A549 (cell line): ENCODE data around the gene PIK3CD. TPM values are rescaled to one million over a fixed set of nuclear protein-coding genes. Genes with fewer than 3 reads are reported as not detected.

Experiments
- ATAC-seq, 2 experiments: fragments of 200-7000 bp in 1 of 2; fragments of >200 bp in 1 of 2; cut with Nextera tagmentation in 1 of 2; cut with Tn5 transposase in 1 of 2; 3 replicates each; pipeline versions ENCODE4 v1.8.0 to v1.9.1; 2018 to 2020; ENCODE audit warnings: mild to moderate bottlenecking in 1 of 2, moderate library complexity in 1 of 2
- CTCF ChIA-PET: fragments of 300-600 bp; sonication (Branson Sonifier 250); formaldehyde crosslinking; extraction: SDS; loops from one replicate; lab custom pipeline; 2021; ENCODE audit warnings: antibody characterized with exemption, inconsistent platforms; lab: Yijun Ruan, JAX
- POLR2A ChIA-PET: fragments of 350-600 bp; formaldehyde crosslinking; extraction: SDS; loops from one replicate; lab custom pipeline; 2021; ENCODE audit warnings: antibody characterized with exemption, inconsistent platforms; lab: Yijun Ruan, JAX
- DNase-seq, 2 experiments: peaks; one replicate each; pipeline versions ENCODE4 v3.0.0 to v3.0.0-alpha.2; 2011 to 2016; ENCODE audit warnings: low read depth in 1 of 2, low spot score in 1 of 2
- FAIRE-seq: peaks from 2 replicates; lab custom pipeline; 2011; peaks lifted over from hg19 to GRCh38; lab: Jason Lieb, UNC
- H3K27ac ChIP-seq, 2 experiments: fragments of >200 bp; sonication (Bioruptor Twin); formaldehyde crosslinking; 3 replicates each; pipeline ENCODE4 v1.5.1; 2016 to 2017
- H3K4me1 ChIP-seq: fragments of >200 bp; sonication (Bioruptor Twin); formaldehyde crosslinking; 3 replicates; pipeline ENCODE4 v1.6.1; 2016
- H3K4me2 ChIP-seq: fragments of >200 bp; sonication (Bioruptor Twin); formaldehyde crosslinking; 3 replicates; pipeline ENCODE4 v1.6.1; 2016
- H3K4me3 ChIP-seq: fragments of >200 bp; sonication (Bioruptor Twin); formaldehyde crosslinking; 3 replicates; pipeline ENCODE4 v1.5.1; 2016
- H3K9me3 ChIP-seq: fragments of >200 bp; sonication (Bioruptor Twin); formaldehyde crosslinking; 3 replicates; pipeline ENCODE4 v1.6.1; 2016
- BHLHE40 ChIP-seq: IDR thresholded peaks from 2 replicates; pipeline ENCODE4 v1.6.1; 2012; ENCODE audit warnings: low read depth, low read length, inconsistent platforms
- CHD2 ChIP-seq: fragments of 150-350 bp; IDR thresholded peaks from 2 replicates; pipeline ENCODE4 v1.6.1; 2014; ENCODE audit warnings: low read length; ENCODE audit not compliant: partially characterized antibody
- ESRRA ChIP-seq: fragments of 150-350 bp; IDR thresholded peaks from 2 replicates; pipeline ENCODE4 v1.6.1; 2014; ENCODE audit warnings: mild to moderate bottlenecking, low read length, borderline replicate concordance
- GATA3 ChIP-seq: IDR thresholded peaks from 2 replicates; pipeline ENCODE4 v1.6.1; 2012; ENCODE audit warnings: borderline replicate concordance
- HOXB13 ChIP-seq: fragments of 250-450 bp; sonication (Bioruptor Pico); IDR thresholded peaks from 2 replicates; pipeline ENCODE4 v1.5.0; 2020; ENCODE audit warnings: low read depth, mild to moderate bottlenecking, moderate library complexity
- JUN ChIP-seq, 2 experiments: fragments of >200 bp; sonication (Bioruptor Twin); formaldehyde crosslinking; IDR thresholded peaks; 2 replicates in 1 of 2; 3 replicates in 1 of 2; pipeline ENCODE4 v1.6.1; 2016 to 2017
- MAFK ChIP-seq: fragments of 450-650 bp; IDR thresholded peaks from 2 replicates; pipeline ENCODE4 v1.6.1; 2014; ENCODE audit not compliant: partially characterized antibody
- MAZ ChIP-seq: fragments of 150-350 bp; IDR thresholded peaks from 2 replicates; pipeline ENCODE4 v1.6.1; 2014; ENCODE audit warnings: antibody characterized with exemption, low read depth, low read length, borderline replicate concordance
- MYC ChIP-seq: IDR thresholded peaks from 2 replicates; pipeline ENCODE4 v1.6.1; 2012; ENCODE audit warnings: mild to moderate bottlenecking, inconsistent platforms, low read length, improper control_type of control experiment, borderline replicate concordance
- NPAS2 ChIP-seq: fragments of 250-450 bp; sonication (Bioruptor Pico); IDR thresholded peaks from 2 replicates; pipeline ENCODE4 v1.8.0; 2022; ENCODE audit warnings: mild to moderate bottlenecking, moderate library complexity, borderline replicate concordance
- RFX5 ChIP-seq: fragments of 450-650 bp; IDR thresholded peaks from 2 replicates; pipeline ENCODE4 v1.7.1; 2014; ENCODE audit warnings: antibody characterized with exemption, mild to moderate bottlenecking, moderate library complexity
- RNF2 ChIP-seq: fragments of 200-600 bp; sonication (generic); IDR thresholded peaks from 2 replicates; pipeline ENCODE4 v1.6.1; 2016; ENCODE audit warnings: low read depth, mild to moderate bottlenecking, antibody characterized with exemption, moderate library complexity, borderline replicate concordance
- SMC3 ChIP-seq: fragments of >200 bp; sonication (Bioruptor Twin); formaldehyde crosslinking; IDR thresholded peaks from 3 replicates; pipeline ENCODE4 v1.6.1; 2018; ENCODE audit warnings: inconsistent platforms
- USF2 ChIP-seq: fragments of 450-650 bp; IDR thresholded peaks from 2 replicates; pipeline ENCODE4 v1.6.1; 2014; ENCODE audit warnings: antibody characterized with exemption
- ZNF302 ChIP-seq: fragments of 250-450 bp; sonication (Bioruptor Pico); IDR thresholded peaks from 2 replicates; pipeline ENCODE4 v1.9.0; 2021; ENCODE audit warnings: inconsistent platforms, mild to moderate bottlenecking, moderate library complexity
- WGBS: methylation state at CpG from one replicate; pipeline ENCODE4 v1.1.6; 2017; ENCODE audit errors: missing lambda C conversion rate; 5-methylcytosine and 5-hydroxymethylcytosine counted together
- polyA plus RNA-seq, 4 experiments: library from polyadenylated mRNA; depleted of rRNA in 3 of 4; stranded (reverse); fragments of >200 nt; fragmentation: RNase III in 1 of 4; extraction: RNeasy Plus Mini Kit Qiagen cat#74134 plus additional on column Dnase treatment in 1 of 4; gene quantifications; 2 replicates in 3 of 4; 3 replicates in 1 of 4; pipeline ENCODE4 v1.2.3, GENCODE V29; 2011 to 2017
- TF ChIP-seq, protein P1 (sequence below): fragments of 250-450 bp; sonication (Bioruptor Pico); IDR thresholded peaks from 2 replicates; pipeline ENCODE4 v1.5.0; 2020; ENCODE audit warnings: low read depth, mild to moderate bottlenecking, moderate library complexity
- TF ChIP-seq, protein P2 (sequence below): fragments of 200-600 bp; sonication (generic); IDR thresholded peaks from 2 replicates; pipeline ENCODE4 v1.6.1; 2016; ENCODE audit warnings: antibody characterized with exemption, mild to moderate bottlenecking, moderate library complexity
- TF ChIP-seq, protein P3 (sequence below): fragments of >200 bp; sonication (Bioruptor Twin); formaldehyde crosslinking; IDR thresholded peaks from 2 replicates; pipeline ENCODE4 v1.6.1; 2016
- TF ChIP-seq, protein P4 (sequence below): fragments of >200 bp; sonication (Bioruptor Twin); formaldehyde crosslinking; IDR thresholded peaks from 3 replicates; pipeline ENCODE4 v1.6.1; 2016
- TF ChIP-seq, protein P5 (sequence below): fragments of 150-350 bp; IDR thresholded peaks from 2 replicates; pipeline ENCODE4 v1.6.1; 2014; ENCODE audit warnings: low read depth, mild to moderate bottlenecking, low read length

The PIK3CD gene
- polyA plus RNA-seq, 2 of the 4 experiments (the other 2 are of a cell fraction) = 2.4 to 3.5 TPM

- TF ChIP-seq, protein P1, sequence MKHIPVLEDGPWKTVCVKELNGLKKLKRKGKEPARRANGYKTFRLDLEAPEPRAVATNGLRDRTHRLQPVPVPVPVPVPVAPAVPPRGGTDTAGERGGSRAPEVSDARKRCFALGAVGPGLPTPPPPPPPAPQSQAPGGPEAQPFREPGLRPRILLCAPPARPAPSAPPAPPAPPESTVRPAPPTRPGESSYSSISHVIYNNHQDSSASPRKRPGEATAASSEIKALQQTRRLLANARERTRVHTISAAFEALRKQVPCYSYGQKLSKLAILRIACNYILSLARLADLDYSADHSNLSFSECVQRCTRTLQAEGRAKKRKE (CRISPR knock-in tag) = no peak
- TF ChIP-seq RNF2 = no peak
- TF ChIP-seq CHD2 = no peak
These were observed 45.3 kb downstream of the PIK3CD start (continued) for GRCh38 chr1:9696793-9697192.

- TF ChIP-seq BHLHE40 (no peak), MAZ (no peak), JUN (IDR thresholded peaks at IDR 0.05) (no peak), MYC (no peak), ZNF302 (CRISPR knock-in tag) (no peak), ESRRA (no peak), CHD2 (no peak), MAFK (no peak), GATA3 (no peak), NPAS2 (CRISPR knock-in tag) (no peak), SMC3 (no peak), HOXB13 (CRISPR knock-in tag) (no peak), USF2 (no peak), RFX5 (no peak)
- TF ChIP-seq, protein P2, sequence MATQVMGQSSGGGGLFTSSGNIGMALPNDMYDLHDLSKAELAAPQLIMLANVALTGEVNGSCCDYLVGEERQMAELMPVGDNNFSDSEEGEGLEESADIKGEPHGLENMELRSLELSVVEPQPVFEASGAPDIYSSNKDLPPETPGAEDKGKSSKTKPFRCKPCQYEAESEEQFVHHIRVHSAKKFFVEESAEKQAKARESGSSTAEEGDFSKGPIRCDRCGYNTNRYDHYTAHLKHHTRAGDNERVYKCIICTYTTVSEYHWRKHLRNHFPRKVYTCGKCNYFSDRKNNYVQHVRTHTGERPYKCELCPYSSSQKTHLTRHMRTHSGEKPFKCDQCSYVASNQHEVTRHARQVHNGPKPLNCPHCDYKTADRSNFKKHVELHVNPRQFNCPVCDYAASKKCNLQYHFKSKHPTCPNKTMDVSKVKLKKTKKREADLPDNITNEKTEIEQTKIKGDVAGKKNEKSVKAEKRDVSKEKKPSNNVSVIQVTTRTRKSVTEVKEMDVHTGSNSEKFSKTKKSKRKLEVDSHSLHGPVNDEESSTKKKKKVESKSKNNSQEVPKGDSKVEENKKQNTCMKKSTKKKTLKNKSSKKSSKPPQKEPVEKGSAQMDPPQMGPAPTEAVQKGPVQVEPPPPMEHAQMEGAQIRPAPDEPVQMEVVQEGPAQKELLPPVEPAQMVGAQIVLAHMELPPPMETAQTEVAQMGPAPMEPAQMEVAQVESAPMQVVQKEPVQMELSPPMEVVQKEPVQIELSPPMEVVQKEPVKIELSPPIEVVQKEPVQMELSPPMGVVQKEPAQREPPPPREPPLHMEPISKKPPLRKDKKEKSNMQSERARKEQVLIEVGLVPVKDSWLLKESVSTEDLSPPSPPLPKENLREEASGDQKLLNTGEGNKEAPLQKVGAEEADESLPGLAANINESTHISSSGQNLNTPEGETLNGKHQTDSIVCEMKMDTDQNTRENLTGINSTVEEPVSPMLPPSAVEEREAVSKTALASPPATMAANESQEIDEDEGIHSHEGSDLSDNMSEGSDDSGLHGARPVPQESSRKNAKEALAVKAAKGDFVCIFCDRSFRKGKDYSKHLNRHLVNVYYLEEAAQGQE = no peak
- TF ChIP-seq, protein P3, sequence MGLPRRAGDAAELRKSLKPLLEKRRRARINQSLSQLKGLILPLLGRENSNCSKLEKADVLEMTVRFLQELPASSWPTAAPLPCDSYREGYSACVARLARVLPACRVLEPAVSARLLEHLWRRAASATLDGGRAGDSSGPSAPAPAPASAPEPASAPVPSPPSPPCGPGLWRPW = no peak
- TF ChIP-seq, protein P4, sequence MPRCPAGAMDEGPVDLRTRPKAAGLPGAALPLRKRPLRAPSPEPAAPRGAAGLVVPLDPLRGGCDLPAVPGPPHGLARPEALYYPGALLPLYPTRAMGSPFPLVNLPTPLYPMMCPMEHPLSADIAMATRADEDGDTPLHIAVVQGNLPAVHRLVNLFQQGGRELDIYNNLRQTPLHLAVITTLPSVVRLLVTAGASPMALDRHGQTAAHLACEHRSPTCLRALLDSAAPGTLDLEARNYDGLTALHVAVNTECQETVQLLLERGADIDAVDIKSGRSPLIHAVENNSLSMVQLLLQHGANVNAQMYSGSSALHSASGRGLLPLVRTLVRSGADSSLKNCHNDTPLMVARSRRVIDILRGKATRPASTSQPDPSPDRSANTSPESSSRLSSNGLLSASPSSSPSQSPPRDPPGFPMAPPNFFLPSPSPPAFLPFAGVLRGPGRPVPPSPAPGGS = no peak
- TF ChIP-seq, protein P5, sequence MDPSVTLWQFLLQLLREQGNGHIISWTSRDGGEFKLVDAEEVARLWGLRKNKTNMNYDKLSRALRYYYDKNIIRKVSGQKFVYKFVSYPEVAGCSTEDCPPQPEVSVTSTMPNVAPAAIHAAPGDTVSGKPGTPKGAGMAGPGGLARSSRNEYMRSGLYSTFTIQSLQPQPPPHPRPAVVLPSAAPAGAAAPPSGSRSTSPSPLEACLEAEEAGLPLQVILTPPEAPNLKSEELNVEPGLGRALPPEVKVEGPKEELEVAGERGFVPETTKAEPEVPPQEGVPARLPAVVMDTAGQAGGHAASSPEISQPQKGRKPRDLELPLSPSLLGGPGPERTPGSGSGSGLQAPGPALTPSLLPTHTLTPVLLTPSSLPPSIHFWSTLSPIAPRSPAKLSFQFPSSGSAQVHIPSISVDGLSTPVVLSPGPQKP = no peak
- 85% methylated on average over 7 of the region's 7 CpGs for WGBS
- FAIRE-seq = no peak
- no peak for DNase-seq
- H3K4me3 ChIP-seq = no peak overlapping the region
- ChIA-PET CTCF (interaction anchor here (1.0 to 2.0 kb wide), 2 partner anchors 12 to 84 kb away, joined by 3 to 5 read pairs; no protein-coding TSS in a partner anchor), POLR2A (no interaction called here)
- no peaks in the 10 kb centered on the region for H3K9me3 ChIP-seq
- peak overlapping the region in 1 of 2 experiments; percentile 70; a peak in 3 of 6 replicates for H3K27ac ChIP-seq
- no peak overlapping the region for H3K4me2 ChIP-seq
- peaks cover 19% of the 10 kb centered on the region for H3K4me1 ChIP-seq
- no peak for ATAC-seq
These were observed 47.8 kb downstream of the PIK3CD start for GRCh38 chr1:9699361-9699760.
